B cell (primary cell): ENCODE measurements around the gene POFUT1. TPM values are rescaled to one million over a fixed set of nuclear protein-coding genes. Genes with fewer than 3 reads are reported as not detected.

ENCODE experiments used
- ATAC-seq: fragments of 200-7000 bp; cut with Tn5 transposase; one replicate; pipeline ENCODE4 v1.10.0; 2021; ENCODE audit warnings: low read depth, mild to moderate bottlenecking, moderate number of reproducible peaks, moderate library complexity
- CTCF ChIA-PET: fragments of 350-600 bp; sonication (Branson Sonifier 250); formaldehyde crosslinking; loops from one replicate; lab custom pipeline; 2021; ENCODE audit warnings: antibody characterized with exemption, inconsistent platforms; lab: Charles Lee
- POLR2A ChIA-PET: fragments of 350-600 bp; sonication (Branson Sonifier 250); formaldehyde crosslinking; loops from one replicate; lab custom pipeline; 2021; ENCODE audit warnings: antibody characterized with exemption; lab: Charles Lee
- DNase-seq: peaks from one replicate; pipeline ENCODE4 v3.0.0; 2013
- H2AFZ ChIP-seq: 2 replicates; pipeline ENCODE4 v1.6.1; 2012; ENCODE audit warnings: mild to moderate bottlenecking, low read depth, low read length; ENCODE audit not compliant: insufficient read depth, poor library complexity, severe bottlenecking
- H3K27ac ChIP-seq, 2 donors: 1 replicate in 1 of 2; 2 replicates in 1 of 2; pipeline ENCODE4 v1.5.1; 2012 to 2013; ENCODE audit warnings: low read length in 2 of 2, mild to moderate bottlenecking in 2 of 2, moderate library complexity in 1 of 2
- H3K27me3 ChIP-seq, 4 experiments: fragments of 200-600 bp in 1 of 4; sonication (generic) in 1 of 4; replicated peaks in 1 of 4; 1 replicate in 2 of 4; 2 replicates in 2 of 4; pipeline versions ENCODE4 v1.6.1 to v1.7.0; 2013 to 2016; ENCODE audit warnings: low read length in 3 of 4, mild to moderate bottlenecking in 2 of 4, mixed read lengths in 1 of 4, moderate library complexity in 1 of 4; ENCODE audit not compliant: insufficient read depth in 4 of 4, control insufficient read depth in 3 of 4; ENCODE audit errors: control extremely low read depth in 1 of 4
- H3K36me3 ChIP-seq, 2 experiments: replicated peaks in 1 of 2; 1 replicate in 1 of 2; 2 replicates in 1 of 2; pipeline versions ENCODE4 v1.6.1 to v1.7.1; 2013; ENCODE audit warnings: low read length in 1 of 2; ENCODE audit not compliant: insufficient read depth in 2 of 2, control insufficient read depth in 1 of 2; ENCODE audit errors: control extremely low read depth in 1 of 2, extremely low read depth in 1 of 2
- H3K4me1 ChIP-seq, 2 donors: fragments of 200-600 bp in 1 of 2; sonication (generic) in 1 of 2; 1 replicate in 1 of 2; 2 replicates in 1 of 2; pipeline versions ENCODE4 v1.5.1 to v1.6.1; 2013 to 2017; ENCODE audit warnings: low read length in 2 of 2; ENCODE audit not compliant: control insufficient read depth in 2 of 2, insufficient read depth in 2 of 2
- H3K4me2 ChIP-seq: replicated peaks from 2 replicates; pipeline ENCODE3; 2012; ENCODE audit warnings: mild to moderate bottlenecking, low read depth, low read length; ENCODE audit not compliant: poor library complexity, severe bottlenecking
- H3K4me3 ChIP-seq, 5 experiments: fragments of 200-600 bp in 1 of 5; sonication (generic) in 1 of 5; 1 replicate in 3 of 5; 2 replicates in 2 of 5; pipeline versions ENCODE4 v1.5.1 to v1.7.0; 2011 to 2016; ENCODE audit warnings: low read length in 4 of 5, mild to moderate bottlenecking in 4 of 5, low read depth in 2 of 5, control low read depth in 1 of 5, moderate library complexity in 1 of 5; ENCODE audit not compliant: insufficient read depth in 1 of 5; ENCODE audit errors: control extremely low read depth in 1 of 5, extremely low read depth in 1 of 5
- H3K79me2 ChIP-seq: fragments of 200-600 bp; sonication (generic); one replicate; pipeline ENCODE4 v1.6.0; 2016; ENCODE audit warnings: low read length; ENCODE audit not compliant: control insufficient read depth, insufficient read depth
- H3K9ac ChIP-seq: fragments of 200-600 bp; sonication (generic); 2 replicates; pipeline ENCODE4 v1.6.1; 2017; ENCODE audit warnings: mild to moderate bottlenecking, low read length, moderate library complexity
- H3K9me3 ChIP-seq, 3 donors: one replicate each; pipeline versions ENCODE4 v1.6.1 to v1.7.1; 2013; ENCODE audit warnings: low read length in 2 of 3; ENCODE audit not compliant: control insufficient read depth in 2 of 3, insufficient read depth in 1 of 3; ENCODE audit errors: control extremely low read depth in 1 of 3
- H4K20me1 ChIP-seq: 2 replicates; pipeline ENCODE4 v1.6.0; 2012; ENCODE audit warnings: mild to moderate bottlenecking, low read length; ENCODE audit not compliant: insufficient read depth, control insufficient read depth, poor library complexity, severe bottlenecking
- H3K27ac Mint-ChIP-seq: one replicate; pipeline ENCODE4 v1.8.0; 2021; ENCODE audit warnings: mixed read lengths
- H3K27me3 Mint-ChIP-seq: one replicate; pipeline ENCODE4 v1.8.0; 2021; ENCODE audit warnings: mixed read lengths
- H3K4me1 Mint-ChIP-seq: one replicate; pipeline ENCODE4 v1.8.0; 2021; ENCODE audit warnings: mixed read lengths
- H3K4me3 Mint-ChIP-seq: one replicate; pipeline ENCODE4 v1.8.0; 2021; ENCODE audit warnings: mixed read lengths
- H3K9me3 Mint-ChIP-seq: one replicate; pipeline ENCODE4 v1.8.0; 2022; ENCODE audit warnings: mixed read lengths; ENCODE audit not compliant: insufficient read depth
- CTCF ChIP-seq: fragments of 200-600 bp; IDR thresholded peaks from one replicate; pipeline ENCODE4 v1.8.0; 2022; ENCODE audit warnings: antibody characterized with exemption, mild to moderate bottlenecking
- EZH2 ChIP-seq: IDR thresholded peaks from 2 replicates; pipeline ENCODE4 v1.6.1; 2012; ENCODE audit warnings: borderline replicate concordance, low read depth, mild to moderate bottlenecking, moderate library complexity, low read length; ENCODE audit not compliant: insufficient read depth, poor library complexity, severe bottlenecking
- WGBS: methylation state at CpG from one replicate; pipeline ENCODE4 v1.1.5; 2013; ENCODE audit warnings: missing lambda C conversion rate; ENCODE audit not compliant: insufficient coverage; 5-methylcytosine and 5-hydroxymethylcytosine counted together
- intact Hi-C: fragments of 100-400 bp; cut with micrococcal nuclease; formaldehyde crosslinking; loops from one replicate; pipeline ENCODE4 v1.10.0; 2022
- polyA plus RNA-seq: library from polyadenylated mRNA; depleted of rRNA; stranded (reverse); fragments of >200 nt; gene quantifications from 2 replicates; pipeline ENCODE4 v1.2.3, GENCODE V29; 2012
- total RNA-seq, 2 donors: library from RNA; stranded (reverse); fragments of 120-200 nt in 1 of 2; gene quantifications; 1 replicate in 1 of 2; 2 replicates in 1 of 2; pipeline versions ENCODE4 v1.2.3 to v1.2.4, GENCODE V29; 2013 to 2022

Gene POFUT1
- total and polyA plus RNA-seq, 2 donors (not counting 1 experiment from before 2014, with no cell fraction given) = 7.8 to 18.1 TPM

GRCh38 chr20:32234135-32234808 is 26.6 kb downstream of the POFUT1 start:
- TF ChIP-seq EZH2 = no peak
- TF ChIP-seq CTCF = no peak
- peaks cover 0 to 58% of the 10 kb centered on the region in 2 experiments for H3K36me3 ChIP-seq
- no peak overlapping the region for H3K27ac ChIP-seq

More at GRCh38 chr20:32234135-32234808, 26.6 kb downstream of the POFUT1 start:
- Mint-ChIP-seq H3K4me3 (no peak overlapping the region), H3K27ac (no peak overlapping the region), H3K9me3 (no peaks in the 10 kb centered on the region), H3K4me1 (peaks cover 10% of the 10 kb centered on the region), H3K27me3 (no peaks in the 10 kb centered on the region)
- Histone ChIP-seq H2AFZ (no peak overlapping the region), H3K27me3 (no peaks in the 10 kb centered on the region), H3K4me3 (no peak overlapping the region), H3K79me2 (no peaks in the 10 kb centered on the region), H3K9ac (no peak overlapping the region), H3K9me3 (no peaks in the 10 kb centered on the region), H3K4me2 (no peak overlapping the region), H4K20me1 (no peaks in the 10 kb centered on the region), H3K4me1 (peaks cover 4 to 16% of the 10 kb centered on the region in 2 donors)
- no peak for ATAC-seq
- ChIA-PET POLR2A (interaction anchor here (0.6 kb wide), 1 partner anchor 45 kb away, joined by 5 read pairs; no protein-coding TSS in a partner anchor), CTCF (interaction anchor here (1.1 kb wide), 1 partner anchor 45 kb away, joined by 4 read pairs; no protein-coding TSS in a partner anchor)
- 93% methylated on average over 10 of the region's 13 CpGs for WGBS
- intact Hi-C loops = loop anchor here (10.0 kb wide), 1 partner anchor 421 kb away; no protein-coding TSS in a partner anchor
- DNase-seq = no peak
